ENCODE data around the gene DNAH12. TPM values are rescaled to one million over a fixed set of nuclear protein-coding genes. Genes with fewer than 3 reads are reported as not detected.
"Not testable (repeated sequence)": the region's sequence is repeated elsewhere in the genome, so short reads cannot be mapped to it uniquely, and the experiment has no call there.

Gene DNAH12
- total RNA-seq, 6 experiments from 2014 or later, result 0.05 to 0.07 (median 0.05) TPM; not detected in 1

DNA sequence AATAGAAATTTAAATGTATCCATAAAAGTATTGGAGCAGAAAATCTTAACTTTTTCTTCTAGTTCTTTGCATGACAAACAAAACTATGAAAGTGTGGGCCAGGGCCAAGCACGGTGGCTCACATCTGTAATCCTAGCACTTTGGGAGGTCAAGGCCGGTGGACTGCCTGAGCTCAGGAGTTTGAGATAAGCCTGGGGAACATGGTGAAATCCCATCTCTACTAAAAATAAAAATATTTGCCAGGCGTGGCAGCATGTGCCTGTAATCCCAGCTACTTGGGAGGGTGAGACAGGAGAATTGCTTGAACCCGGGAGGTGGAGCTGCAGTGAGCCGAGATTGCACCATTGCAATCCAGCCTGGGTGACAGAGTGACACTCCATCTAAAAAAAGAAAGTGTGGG, 158.6 kb downstream of the DNAH12 start:
- Mint-ChIP-seq H3K36me3 (ENCODE audit: low read depth) (no peaks in the 10 kb centered on the region), H3K27ac (no peak overlapping the region), H3K4me1 (ENCODE audit: low read depth) (no peaks in the 10 kb centered on the region), H3K9me3 (no peaks in the 10 kb centered on the region), H3K4me3 (no peak overlapping the region), H3K27me3 (ENCODE audit: insufficient read depth) (peaks cover 2% of the 10 kb centered on the region)
- TF ChIP-seq, protein P1, sequence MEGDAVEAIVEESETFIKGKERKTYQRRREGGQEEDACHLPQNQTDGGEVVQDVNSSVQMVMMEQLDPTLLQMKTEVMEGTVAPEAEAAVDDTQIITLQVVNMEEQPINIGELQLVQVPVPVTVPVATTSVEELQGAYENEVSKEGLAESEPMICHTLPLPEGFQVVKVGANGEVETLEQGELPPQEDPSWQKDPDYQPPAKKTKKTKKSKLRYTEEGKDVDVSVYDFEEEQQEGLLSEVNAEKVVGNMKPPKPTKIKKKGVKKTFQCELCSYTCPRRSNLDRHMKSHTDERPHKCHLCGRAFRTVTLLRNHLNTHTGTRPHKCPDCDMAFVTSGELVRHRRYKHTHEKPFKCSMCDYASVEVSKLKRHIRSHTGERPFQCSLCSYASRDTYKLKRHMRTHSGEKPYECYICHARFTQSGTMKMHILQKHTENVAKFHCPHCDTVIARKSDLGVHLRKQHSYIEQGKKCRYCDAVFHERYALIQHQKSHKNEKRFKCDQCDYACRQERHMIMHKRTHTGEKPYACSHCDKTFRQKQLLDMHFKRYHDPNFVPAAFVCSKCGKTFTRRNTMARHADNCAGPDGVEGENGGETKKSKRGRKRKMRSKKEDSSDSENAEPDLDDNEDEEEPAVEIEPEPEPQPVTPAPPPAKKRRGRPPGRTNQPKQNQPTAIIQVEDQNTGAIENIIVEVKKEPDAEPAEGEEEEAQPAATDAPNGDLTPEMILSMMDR (IDR thresholded peaks at IDR 0.05), result no peak
- no peak for DNase-seq

DNA sequence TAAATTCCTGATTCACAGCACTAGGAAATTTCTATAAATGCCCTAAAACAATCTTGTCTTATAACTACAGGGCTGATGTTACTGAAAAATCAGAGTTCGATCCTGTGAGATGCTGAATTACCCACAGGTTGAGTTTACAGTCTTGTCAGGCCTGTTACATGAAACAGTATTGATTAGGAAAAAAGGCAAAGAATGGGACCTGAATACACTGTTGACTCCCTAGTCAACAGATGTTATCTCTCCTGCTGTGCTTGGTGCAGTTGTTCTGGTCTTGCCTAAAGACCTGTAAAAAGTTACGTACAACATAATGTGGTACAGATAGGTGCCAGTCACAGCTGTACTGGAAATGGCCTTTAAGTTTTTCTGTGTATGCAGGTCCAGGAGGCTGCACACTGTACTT, 160.3 kb downstream of the DNAH12 start:
- peaks cover 2% of the 10 kb centered on the region for H3K27me3 Mint-ChIP-seq (ENCODE audit: insufficient read depth)

DNA sequence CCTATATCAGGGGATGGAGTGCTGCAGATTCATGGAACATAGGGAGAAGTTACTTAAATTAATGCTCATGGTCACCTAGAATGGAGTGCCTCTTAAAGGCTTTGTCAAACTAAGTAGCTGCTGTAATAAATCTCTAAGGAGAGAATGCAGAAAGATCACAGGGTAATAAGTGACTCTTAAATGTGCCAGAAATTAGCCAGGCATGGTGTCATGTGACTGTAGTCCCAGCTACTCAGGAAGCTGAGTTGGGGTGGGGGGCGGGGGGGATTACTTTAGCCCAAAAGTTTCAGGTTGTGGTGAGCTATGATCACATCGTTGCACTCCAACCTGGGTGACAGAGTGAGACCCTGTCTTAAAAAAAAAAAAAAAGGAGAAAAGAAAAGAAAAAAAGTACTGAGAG, 160.7 kb downstream of the DNAH12 start:
- no peak for DNase-seq
- Mint-ChIP-seq H3K27ac (no peak overlapping the region), H3K9me3 (no peaks in the 10 kb centered on the region), H3K4me1 (ENCODE audit: low read depth) (no peaks in the 10 kb centered on the region), H3K36me3 (ENCODE audit: low read depth) (no peaks in the 10 kb centered on the region), H3K4me3 (no peak overlapping the region), H3K27me3 (ENCODE audit: insufficient read depth) (peaks cover 4% of the 10 kb centered on the region)
- TF ChIP-seq, protein P1 (IDR thresholded peaks at IDR 0.05), result no peak

More for the DNA sequence above, 160.3 kb downstream of the DNAH12 start:
- no peak for DNase-seq
- H3K4me3 Mint-ChIP-seq, result no peak overlapping the region
- H3K4me1 Mint-ChIP-seq (ENCODE audit: low read depth), result no peaks in the 10 kb centered on the region
- TF ChIP-seq, protein P1 (IDR thresholded peaks at IDR 0.05), result no peak
- H3K36me3 Mint-ChIP-seq (ENCODE audit: low read depth), result no peaks in the 10 kb centered on the region
- no peak overlapping the region for H3K27ac Mint-ChIP-seq
- H3K9me3 Mint-ChIP-seq, result no peaks in the 10 kb centered on the region

DNA sequence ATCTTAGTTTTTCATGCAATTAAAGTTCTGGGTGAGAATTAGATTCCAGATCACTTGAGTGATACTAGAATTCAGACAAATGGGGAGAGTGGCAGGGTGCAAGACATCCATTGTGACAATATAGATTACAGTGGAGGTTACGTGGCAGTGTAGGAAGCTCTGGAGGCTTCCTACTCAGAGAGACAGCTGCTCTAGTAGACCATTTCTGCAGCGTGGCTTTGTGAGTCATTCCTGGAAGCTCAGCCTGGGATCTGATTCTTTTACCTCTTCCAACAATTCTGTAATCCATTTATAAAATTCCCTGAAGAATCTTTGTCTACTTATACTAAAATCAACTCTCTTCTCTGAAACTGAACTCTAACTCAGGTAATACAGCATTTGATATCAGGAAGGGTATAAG, 161.2 kb downstream of the DNAH12 start:
- H3K4me1 Mint-ChIP-seq (ENCODE audit: low read depth), result no peaks in the 10 kb centered on the region
- H3K36me3 Mint-ChIP-seq (ENCODE audit: low read depth), result no peaks in the 10 kb centered on the region
- H3K4me3 Mint-ChIP-seq, result no peak overlapping the region
- H3K27ac Mint-ChIP-seq, result no peak overlapping the region
- no peaks in the 10 kb centered on the region for H3K9me3 Mint-ChIP-seq
- TF ChIP-seq, protein P1 (IDR thresholded peaks at IDR 0.05), result no peak
- peaks cover 4% of the 10 kb centered on the region for H3K27me3 Mint-ChIP-seq (ENCODE audit: insufficient read depth)
- DNase-seq, result no peak

DNA sequence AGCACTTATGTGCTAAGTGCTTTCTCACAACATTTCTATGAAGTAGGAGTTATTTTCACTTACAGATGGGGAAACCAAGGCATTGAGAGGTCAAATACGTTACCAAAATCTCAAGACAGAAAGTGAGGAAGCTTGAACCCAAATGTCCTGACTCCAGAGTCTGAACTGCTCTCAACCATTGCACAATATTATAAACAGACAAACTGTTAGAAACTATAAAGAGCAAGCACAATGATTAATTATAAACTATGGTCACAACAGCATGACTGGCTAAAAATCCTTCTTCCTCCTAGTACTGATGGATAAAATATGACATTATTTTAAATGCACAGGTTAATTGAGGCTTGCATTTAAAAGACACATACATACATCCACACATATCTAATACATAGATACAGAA, 173.8 kb downstream of the DNAH12 start:
- H3K4me3 Mint-ChIP-seq, result no peak overlapping the region
- no peaks in the 10 kb centered on the region for H3K36me3 Mint-ChIP-seq (ENCODE audit: low read depth)
- no peaks in the 10 kb centered on the region for H3K4me1 Mint-ChIP-seq (ENCODE audit: low read depth)
- no peaks in the 10 kb centered on the region for H3K9me3 Mint-ChIP-seq
- no peak overlapping the region for H3K27ac Mint-ChIP-seq
- no peak for DNase-seq
- TF ChIP-seq, protein P1 (IDR thresholded peaks at IDR 0.05), result no peak
- peaks cover 1% of the 10 kb centered on the region for H3K27me3 Mint-ChIP-seq (ENCODE audit: insufficient read depth)

DNA sequence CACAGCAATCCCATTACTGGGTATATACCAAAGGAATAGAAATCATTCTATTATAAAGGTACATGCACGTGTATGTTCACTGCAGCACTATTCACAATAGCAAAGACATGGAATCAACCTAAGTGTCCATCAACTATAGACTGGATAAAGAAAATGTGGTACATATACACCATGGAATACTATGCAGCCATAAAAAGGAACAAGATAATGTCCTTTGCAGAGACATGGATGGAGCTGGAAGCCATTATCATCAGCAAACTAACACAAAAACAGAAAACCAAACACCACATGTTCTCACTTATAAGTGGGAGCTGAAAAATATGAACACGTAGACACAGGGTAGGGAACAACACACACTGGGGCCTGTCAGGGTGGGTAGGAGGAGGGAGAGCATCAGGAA, 179.1 kb downstream of the DNAH12 start:
- not testable (repeated sequence) for DNase-seq; H3K27me3 Mint-ChIP-seq (ENCODE audit: insufficient read depth); H3K27ac Mint-ChIP-seq; H3K4me3 Mint-ChIP-seq; H3K9me3 Mint-ChIP-seq; H3K36me3 Mint-ChIP-seq (ENCODE audit: low read depth); H3K4me1 Mint-ChIP-seq (ENCODE audit: low read depth)

DNA sequence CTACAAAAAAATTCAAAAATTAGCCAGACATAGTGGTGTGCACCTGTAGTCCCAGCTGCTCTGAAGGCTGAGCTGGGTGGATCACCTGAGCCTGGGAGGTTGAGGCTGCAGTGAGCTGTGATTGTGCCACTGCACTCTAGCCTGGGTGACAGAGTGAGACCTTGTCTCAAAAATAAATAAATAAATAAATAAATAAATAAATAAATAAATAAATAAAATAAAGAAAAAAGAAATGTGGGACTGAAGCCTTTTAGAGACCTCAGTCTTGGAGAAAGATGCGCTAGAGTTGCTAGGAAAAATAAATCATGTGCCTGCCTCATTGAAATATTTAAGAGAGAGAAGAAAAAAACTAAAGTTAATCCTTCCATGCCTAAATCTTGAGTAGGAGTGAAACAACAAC, 187.9 kb downstream of the DNAH12 start:
- H3K36me3 Mint-ChIP-seq (ENCODE audit: low read depth); H3K9me3 Mint-ChIP-seq; H3K4me3 Mint-ChIP-seq; H3K27me3 Mint-ChIP-seq (ENCODE audit: insufficient read depth); H3K4me1 Mint-ChIP-seq (ENCODE audit: low read depth); H3K27ac Mint-ChIP-seq; DNase-seq: not testable (repeated sequence)

Measured in HFFc6 (cell line).